Gastrocnemius medialis (tissue), 4 donors: ENCODE results near the gene GPR146. TPM values are rescaled to one million over a fixed set of nuclear protein-coding genes. Genes with fewer than 3 reads are reported as not detected.

ENCODE experiments used
- ATAC-seq, 2 donors: fragments of 150-250 bp; one replicate each; pipeline ENCODE4 v1.9.1; 2016
- DNase-seq, 2 donors: peaks; one replicate each; pipeline ENCODE4 v3.0.0-alpha.2; 2019
- H3K27ac ChIP-seq, 4 donors: fragments of 200-600 bp; sonication (generic); 1 replicate in 1 of 4; 2 replicates in 3 of 4; pipeline ENCODE4 v1.5.1; 2016 to 2018; ENCODE audit warnings: mild to moderate bottlenecking in 2 of 4, moderate library complexity in 1 of 4
- H3K27me3 ChIP-seq, 3 donors: fragments of 200-600 bp; sonication (generic) in 2 of 3; 1 replicate in 1 of 3; 2 replicates in 2 of 3; pipeline versions ENCODE4 v1.5.1 to v1.6.0; 2016 to 2019; ENCODE audit warnings: mild to moderate bottlenecking in 1 of 3, moderate library complexity in 1 of 3
- H3K36me3 ChIP-seq, 2 donors: fragments of 200-600 bp; sonication (generic) in 1 of 2; one replicate each; pipeline ENCODE4 v1.5.1; 2017 to 2018
- H3K4me1 ChIP-seq, 2 donors: fragments of 200-600 bp; sonication (generic) in 1 of 2; one replicate each; pipeline ENCODE4 v1.5.1; 2016 to 2017; ENCODE audit warnings: mild to moderate bottlenecking in 2 of 2
- H3K4me3 ChIP-seq, 4 donors: fragments of 200-600 bp; sonication (generic) in 3 of 4; 1 replicate in 1 of 4; 2 replicates in 3 of 4; pipeline ENCODE4 v1.5.1; 2016 to 2019; ENCODE audit warnings: mild to moderate bottlenecking in 2 of 4
- H3K9me3 ChIP-seq, 3 donors: fragments of 200-600 bp; sonication (generic) in 2 of 3; 1 replicate in 1 of 3; 2 replicates in 2 of 3; pipeline ENCODE4 v1.5.1; 2016 to 2019
- CTCF ChIP-seq, 5 experiments: fragments of 450-650 bp in 3 of 5; fragments of 200-600 bp in 2 of 5; sonication (generic) in 2 of 5; IDR thresholded peaks in 4 of 5; conservative IDR thresholded peaks in 1 of 5; 1 replicate in 4 of 5; 2 replicates in 1 of 5; pipeline ENCODE4 v1.5.1; 2016 to 2019; ENCODE audit warnings: antibody characterized with exemption in 5 of 5, mild to moderate bottlenecking in 3 of 5, moderate library complexity in 3 of 5
- POLR2A ChIP-seq, 2 donors: fragments of 450-650 bp; IDR thresholded peaks; one replicate each; pipeline ENCODE4 v1.6.1; 2017; ENCODE audit warnings: antibody characterized with exemption in 2 of 2, mild to moderate bottlenecking in 2 of 2, moderate library complexity in 2 of 2
- in situ Hi-C, 4 donors: fragments of 200-750 bp; cut with MboI; loops; one replicate each; pipeline versions ENCODE4 v1.15.0 to v1.8.0; 2017; ENCODE audit warnings: low sequenced_read_pairs in 4 of 4
- intact Hi-C: fragments of 100-400 bp; cut with DNase I; formaldehyde crosslinking; loops from one replicate; pipeline ENCODE4 v1.15.1; 2023; ENCODE audit warnings: low total_unique reads
- total RNA-seq, 4 donors: library from RNA; depleted of rRNA; stranded (reverse); fragments of >200 nt; gene quantifications; one replicate each; pipeline versions ENCODE4 v1.1.0 to v1.2.3, GENCODE V29; 2016

GPR146 gene
- total RNA-seq, 4 donors from 2014 or later: 23.3 to 43.8 (median 29.5) TPM

- in situ Hi-C loops (no loop called here), intact Hi-C loops (no loop called here)
- Histone ChIP-seq H3K27me3 (no peaks in the 10 kb centered on the region), H3K4me1 (no peaks in the 10 kb centered on the region), H3K27ac (no peak overlapping the region), H3K4me3 (no peak overlapping the region), H3K9me3 (no peaks in the 10 kb centered on the region), H3K36me3 (peaks cover 0 to 10% of the 10 kb centered on the region in 2 donors)
- TF ChIP-seq CTCF (IDR thresholded peaks at IDR 0.05 in 4 of 5, conservative IDR thresholded peaks at IDR 0.05 in 1 of 5): no peak
- TF ChIP-seq POLR2A (IDR thresholded peaks at IDR 0.05): no peak
- ATAC-seq (no peak), DNase-seq (no peak)
Observed at GRCh38 chr7:1011297-1012003, 32.9 kb upstream of the GPR146 start.

GRCh38 chr7:1012004-1012715 is 32.2 kb upstream of the GPR146 start:
- H3K4me1 ChIP-seq: no peaks in the 10 kb centered on the region
- DNase-seq (no peak), ATAC-seq (no peak)
- in situ Hi-C loops (no loop called here), intact Hi-C loops (no loop called here)
- TF ChIP-seq CTCF (IDR thresholded peaks at IDR 0.05 in 4 of 5, conservative IDR thresholded peaks at IDR 0.05 in 1 of 5) (no peak), POLR2A (IDR thresholded peaks at IDR 0.05) (no peak)
- H3K27ac ChIP-seq: no peak overlapping the region
- no peak overlapping the region for H3K4me3 ChIP-seq
- H3K27me3 ChIP-seq: no peaks in the 10 kb centered on the region
- H3K36me3 ChIP-seq: peaks cover 0 to 10% of the 10 kb centered on the region in 2 donors
- no peaks in the 10 kb centered on the region for H3K9me3 ChIP-seq

GRCh38 chr7:1012716-1013095 is 31.6 kb upstream of the GPR146 start:
- H3K4me3 ChIP-seq: no peak overlapping the region
- no peak overlapping the region for H3K27ac ChIP-seq
- DNase-seq (no peak), ATAC-seq (no peak)
- no peaks in the 10 kb centered on the region for H3K27me3 ChIP-seq
- peaks cover 0 to 10% of the 10 kb centered on the region in 2 donors for H3K36me3 ChIP-seq
- H3K4me1 ChIP-seq: no peaks in the 10 kb centered on the region
- intact Hi-C loops: no loop called here
- in situ Hi-C loops: no loop called here
- no peak for TF ChIP-seq CTCF (IDR thresholded peaks at IDR 0.05 in 4 of 5, conservative IDR thresholded peaks at IDR 0.05 in 1 of 5)
- TF ChIP-seq POLR2A (IDR thresholded peaks at IDR 0.05): no peak
- H3K9me3 ChIP-seq: no peaks in the 10 kb centered on the region

- intact Hi-C loops: no loop called here
- ATAC-seq (no peak), DNase-seq (no peak)
- no peak overlapping the region for H3K27ac ChIP-seq
- no peak overlapping the region for H3K4me3 ChIP-seq
- no peaks in the 10 kb centered on the region for H3K27me3 ChIP-seq
- no peaks in the 10 kb centered on the region for H3K9me3 ChIP-seq
- TF ChIP-seq CTCF (IDR thresholded peaks at IDR 0.05 in 4 of 5, conservative IDR thresholded peaks at IDR 0.05 in 1 of 5): no peak
- TF ChIP-seq POLR2A (IDR thresholded peaks at IDR 0.05): no peak
- in situ Hi-C loops: no loop called here
- peaks cover 0 to 10% of the 10 kb centered on the region in 2 donors for H3K36me3 ChIP-seq
- H3K4me1 ChIP-seq: no peaks in the 10 kb centered on the region
Observed at GRCh38 chr7:1013581-1013980, 30.8 kb upstream of the GPR146 start.
